Peyer's patch (tissue), 4 donors: ENCODE data around the gene DACH2.

ENCODE experiments used
- POLR2A ChIP-seq, 2 donors: fragments of 450-650 bp; IDR thresholded peaks; one replicate each; pipeline ENCODE4 v1.5.1; 2017; ENCODE audit warnings: antibody characterized with exemption in 2 of 2, mild to moderate bottlenecking in 2 of 2, moderate library complexity in 2 of 2
- TF ChIP-seq, protein P1 (sequence below), 6 experiments: fragments of 450-650 bp in 4 of 6; fragments of 200-600 bp in 2 of 6; sonication (generic) in 1 of 6; IDR thresholded peaks; one replicate each; pipeline ENCODE4 v1.5.1; 2017 to 2019; ENCODE audit warnings: antibody characterized with exemption in 6 of 6, mild to moderate bottlenecking in 3 of 6, moderate library complexity in 1 of 6

DNA sequence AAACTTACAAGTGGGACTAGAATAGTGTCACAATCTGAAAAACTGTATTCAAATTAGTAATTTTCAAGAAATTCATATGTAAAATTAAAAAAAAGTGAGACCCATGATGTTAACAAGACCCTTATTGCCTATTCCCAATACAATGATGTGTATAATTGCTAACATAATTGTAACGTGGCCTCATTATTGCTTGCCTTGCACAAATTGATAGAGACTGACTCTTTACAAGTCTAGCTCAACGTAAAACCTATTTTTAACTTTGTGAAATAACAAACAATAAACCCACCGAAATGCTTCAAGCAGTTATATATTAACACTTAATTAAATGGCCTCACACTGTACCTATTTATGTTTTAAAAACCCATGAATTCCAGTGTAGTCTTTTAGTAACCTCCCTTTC, 312.5 kb downstream of the DACH2 start:
- TF ChIP-seq, protein P1, sequence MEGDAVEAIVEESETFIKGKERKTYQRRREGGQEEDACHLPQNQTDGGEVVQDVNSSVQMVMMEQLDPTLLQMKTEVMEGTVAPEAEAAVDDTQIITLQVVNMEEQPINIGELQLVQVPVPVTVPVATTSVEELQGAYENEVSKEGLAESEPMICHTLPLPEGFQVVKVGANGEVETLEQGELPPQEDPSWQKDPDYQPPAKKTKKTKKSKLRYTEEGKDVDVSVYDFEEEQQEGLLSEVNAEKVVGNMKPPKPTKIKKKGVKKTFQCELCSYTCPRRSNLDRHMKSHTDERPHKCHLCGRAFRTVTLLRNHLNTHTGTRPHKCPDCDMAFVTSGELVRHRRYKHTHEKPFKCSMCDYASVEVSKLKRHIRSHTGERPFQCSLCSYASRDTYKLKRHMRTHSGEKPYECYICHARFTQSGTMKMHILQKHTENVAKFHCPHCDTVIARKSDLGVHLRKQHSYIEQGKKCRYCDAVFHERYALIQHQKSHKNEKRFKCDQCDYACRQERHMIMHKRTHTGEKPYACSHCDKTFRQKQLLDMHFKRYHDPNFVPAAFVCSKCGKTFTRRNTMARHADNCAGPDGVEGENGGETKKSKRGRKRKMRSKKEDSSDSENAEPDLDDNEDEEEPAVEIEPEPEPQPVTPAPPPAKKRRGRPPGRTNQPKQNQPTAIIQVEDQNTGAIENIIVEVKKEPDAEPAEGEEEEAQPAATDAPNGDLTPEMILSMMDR (IDR thresholded peaks at IDR 0.05), result no peak
- TF ChIP-seq POLR2A (IDR thresholded peaks at IDR 0.05), result no peak
